SK-N-MC (cell line): ENCODE measurements around the gene WDR7.

ENCODE experiments used
- EZH2 ChIP-seq: fragments of 200-600 bp; sonication (generic); IDR thresholded peaks from one replicate; pipeline ENCODE4 v1.6.1; 2017; ENCODE audit warnings: antibody characterized with exemption
- FOXP2 ChIP-seq: optimal IDR thresholded peaks from 2 replicates; pipeline ENCODE3; 2011; ENCODE audit warnings: mild to moderate bottlenecking, moderate library complexity; ENCODE audit not compliant: insufficient read depth; ENCODE audit errors: extremely low read length, control extremely low read depth
- POLR2AphosphoS5 ChIP-seq: IDR thresholded peaks from 2 replicates; pipeline ENCODE4 v1.6.1; 2012; ENCODE audit warnings: mild to moderate bottlenecking, low read depth, low read length, borderline replicate concordance

DNA sequence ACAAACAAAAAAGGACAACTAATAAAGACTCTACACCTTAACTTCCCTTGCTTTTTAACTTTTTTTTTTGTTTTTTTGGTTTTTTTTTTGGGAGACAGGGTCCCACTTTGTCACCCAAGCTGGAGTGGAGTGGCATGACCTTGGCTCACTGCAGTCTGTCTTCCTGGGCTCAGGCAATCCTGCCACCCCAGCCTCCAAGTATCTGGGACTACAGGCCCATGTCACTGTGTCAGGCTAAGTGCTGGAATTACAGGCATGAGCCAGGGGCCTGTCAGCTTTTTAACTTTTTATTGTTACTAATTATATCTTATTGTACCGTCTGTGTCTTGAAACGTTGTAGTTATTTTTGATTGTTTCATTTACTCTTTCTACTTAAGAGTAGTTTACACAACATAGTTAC, 25.5 kb downstream of the WDR7 start:
- TF ChIP-seq EZH2 (no peak), POLR2AphosphoS5 (no peak), FOXP2 (no peak)
